Psoas muscle (tissue), 8 donors: ENCODE measurements around the gene NXPH2. TPM values are rescaled to one million over a fixed set of nuclear protein-coding genes. Genes with fewer than 3 reads are reported as not detected.

ENCODE experiments used
- ATAC-seq, 4 donors: fragments of 200-7000 bp; cut with Tn5 transposase; one replicate each; pipeline ENCODE4 v1.9.1; 2020; ENCODE audit warnings: moderate library complexity in 3 of 4, mild to moderate bottlenecking in 2 of 4
- DNase-seq, 2 donors: peaks; one replicate each; pipeline ENCODE4 v3.0.0-alpha.2; 2020
- H3K27ac ChIP-seq: fragments of 200-600 bp; one replicate; pipeline ENCODE4 v1.8.0; 2022
- H3K27me3 ChIP-seq, 3 donors: fragments of 200-600 bp in 1 of 3; one replicate each; pipeline versions ENCODE4 v1.6.1 to v1.8.0; 2013 to 2022; ENCODE audit warnings: low read length in 2 of 3, mild to moderate bottlenecking in 2 of 3, moderate library complexity in 1 of 3; ENCODE audit not compliant: insufficient read depth in 3 of 3
- H3K36me3 ChIP-seq, 2 donors: fragments of 200-600 bp in 1 of 2; one replicate each; pipeline versions ENCODE4 v1.6.1 to v1.8.0; 2013 to 2022; ENCODE audit warnings: low read depth in 1 of 2, mild to moderate bottlenecking in 1 of 2, moderate library complexity in 1 of 2; ENCODE audit not compliant: insufficient read depth in 1 of 2
- H3K4me1 ChIP-seq: fragments of 200-600 bp; one replicate; pipeline ENCODE4 v1.8.0; 2022
- H3K4me3 ChIP-seq: fragments of 200-600 bp; one replicate; pipeline ENCODE4 v1.8.0; 2022; ENCODE audit warnings: mild to moderate bottlenecking
- H3K9me3 ChIP-seq: fragments of 200-600 bp; one replicate; pipeline ENCODE4 v1.8.0; 2022
- CTCF ChIP-seq: fragments of 200-600 bp; IDR thresholded peaks from one replicate; pipeline ENCODE4 v1.8.0; 2022; ENCODE audit warnings: antibody characterized with exemption
- WGBS, 3 donors: extraction: QIAGEN DNeasy Blood & Tissue Kit; methylation state at CpG; one replicate each; pipeline versions ENCODE4 v1.1.6 to v1.1.7; 2013; 5-methylcytosine and 5-hydroxymethylcytosine counted together
- intact Hi-C, 2 donors: fragments of 100-400 bp; cut with DNase I; formaldehyde crosslinking; loops; one replicate each; pipeline versions ENCODE4 v1.11.0 to v1.14.2; 2022
- polyA plus RNA-seq, 3 donors: library from polyadenylated mRNA; stranded (reverse); fragments of 200-250 nt; gene quantifications; one replicate each; pipeline ENCODE4 v1.2.3, GENCODE V29; 2013
- total RNA-seq, 4 donors: library from RNA; stranded (reverse); fragmentation: NEBNext Ultra II Directional in 2 of 4; extraction: Animal tissue kit (Norgen Biotek cat#: 25700) in 2 of 4; gene quantifications; one replicate each; pipeline versions ENCODE4 v1.2.1 to v1.2.4, GENCODE V29; 2021 to 2023
- donor health status: healthy with polysubstance abuse.
- donor health status: DM: no; HTN: no; CAD: no; lungs with moderate emphysema.
- donor health status: Bipolar disorder and iron deficiency.
- donor health status: healthy.
- donor health status: DM: yes; HTN: yes; CAD: no.
- donor health status: DM: no; HTN: no; CAD: no.
- donor health status: DM: no; HTN: no; CAD: no.
- donor health status: DM: yes; HTN: yes; CAD: no.

The NXPH2 gene
- total and polyA plus RNA-seq, 7 donors = 0.14 TPM; not detected in 6

DNA sequence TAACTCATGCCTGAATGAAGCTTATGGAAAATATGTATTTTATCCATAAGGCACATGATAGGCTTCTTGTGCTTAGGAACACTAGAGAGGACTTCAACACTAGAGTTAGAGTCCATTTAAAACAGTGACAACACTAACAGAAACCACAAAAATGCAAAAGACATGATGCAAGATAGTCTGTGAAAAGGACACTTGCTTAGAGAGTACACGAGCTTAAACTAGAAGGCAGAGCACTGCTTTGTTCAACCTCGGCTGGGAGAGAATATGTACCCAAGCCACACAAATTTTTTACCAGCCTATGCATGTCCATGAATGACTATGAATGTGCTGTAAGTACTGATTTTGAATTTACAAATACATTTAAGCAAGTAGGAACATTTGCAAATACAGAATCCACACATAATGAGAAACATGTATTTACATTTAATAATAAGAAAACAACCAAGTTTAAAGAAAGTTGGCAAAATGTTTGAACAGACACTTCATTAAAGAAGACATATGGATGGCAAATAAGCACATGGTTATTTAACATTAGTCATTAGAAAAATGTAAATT is 148.0 kb downstream of the NXPH2 start:
- 57 to 71% (median 70%) methylated on average over 2 of the region's 2 CpGs for WGBS, 3 donors
- Histone ChIP-seq H3K4me1 (no peaks in the 10 kb centered on the region), H3K4me3 (no peak overlapping the region), H3K27me3 (no peaks in the 10 kb centered on the region), H3K27ac (no peak overlapping the region), H3K9me3 (peaks cover 4% of the 10 kb centered on the region), H3K36me3 (no peaks in the 10 kb centered on the region)
- ATAC-seq (no peak), DNase-seq (no peak)
- no peak for TF ChIP-seq CTCF
- intact Hi-C loops = no loop called here

DNA sequence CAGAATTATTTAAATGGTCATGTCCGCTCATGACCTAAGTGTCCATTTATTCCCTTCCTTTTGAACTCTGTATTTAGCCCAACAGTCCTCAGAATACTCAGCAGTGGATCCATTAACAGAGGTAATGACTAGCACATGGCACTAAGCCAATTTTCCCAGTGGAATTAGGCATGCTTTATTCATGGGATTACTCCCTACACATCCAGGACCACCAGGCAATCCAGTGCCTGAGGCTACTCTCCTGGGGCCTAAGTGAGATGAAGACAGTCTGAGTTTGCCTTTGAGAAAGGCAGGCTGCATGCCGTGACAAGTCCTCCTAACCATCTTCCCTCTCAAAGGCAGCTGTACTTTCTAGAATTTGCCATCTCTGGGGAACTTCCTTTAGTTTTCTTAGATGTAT is 150.0 kb downstream of the NXPH2 start:
- Histone ChIP-seq H3K9me3 (peaks cover 4% of the 10 kb centered on the region), H3K36me3 (no peaks in the 10 kb centered on the region), H3K27me3 (no peaks in the 10 kb centered on the region), H3K4me1 (no peaks in the 10 kb centered on the region), H3K27ac (no peak overlapping the region), H3K4me3 (no peak overlapping the region)
- intact Hi-C loops = no loop called here
- no peak for TF ChIP-seq CTCF
- DNase-seq (no peak), ATAC-seq (no peak)
- 85 to 92% (median 87%) methylated on average over 2 of the region's 2 CpGs for WGBS, 3 donors

DNA sequence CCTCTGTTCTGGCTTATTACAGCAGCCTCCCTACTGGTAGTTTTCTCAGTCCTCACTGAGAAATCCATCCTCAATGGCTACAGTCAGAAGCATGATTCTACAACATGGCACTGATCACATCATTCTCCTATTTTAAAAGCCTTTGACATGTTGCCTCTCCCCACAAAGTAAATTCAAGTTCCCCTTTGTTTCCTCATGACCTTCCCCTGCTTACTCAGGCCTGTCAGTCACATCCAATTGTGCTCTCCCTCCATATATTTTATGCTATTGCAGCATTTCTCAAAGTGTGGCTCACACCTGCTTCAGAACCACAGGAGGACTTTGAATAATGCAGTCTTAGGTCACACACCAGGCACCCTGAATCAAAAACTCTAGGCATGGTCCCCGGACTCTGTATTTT is 154.0 kb downstream of the NXPH2 start:
- ATAC-seq = no peak
- H3K4me1 ChIP-seq = no peaks in the 10 kb centered on the region
- no peaks in the 10 kb centered on the region for H3K27me3 ChIP-seq
- no peaks in the 10 kb centered on the region for H3K9me3 ChIP-seq
- intact Hi-C loops = no loop called here
- TF ChIP-seq CTCF = no peak
- 96 to 100% (median 98%) methylated on average over 1 of the region's 1 CpG for WGBS, 3 donors
- H3K36me3 ChIP-seq = no peaks in the 10 kb centered on the region
- no peak for DNase-seq
- H3K27ac ChIP-seq = no peak overlapping the region
- no peak overlapping the region for H3K4me3 ChIP-seq

- Histone ChIP-seq H3K36me3 (no peaks in the 10 kb centered on the region), H3K9me3 (no peaks in the 10 kb centered on the region), H3K27ac (no peak overlapping the region), H3K27me3 (no peaks in the 10 kb centered on the region), H3K4me1 (no peaks in the 10 kb centered on the region), H3K4me3 (no peak overlapping the region)
- intact Hi-C loops = no loop called here
- ATAC-seq (no peak), DNase-seq (no peak)
- no peak for TF ChIP-seq CTCF
- WGBS, 3 donors = 43 to 60% (median 48%) methylated on average over 3 of the region's 3 CpGs
These were observed 157.6 kb downstream of the NXPH2 start for GRCh38 chr2:138622613-138623012.

- Histone ChIP-seq H3K36me3 (no peaks in the 10 kb centered on the region), H3K27ac (no peak overlapping the region), H3K4me3 (no peak overlapping the region), H3K4me1 (no peaks in the 10 kb centered on the region), H3K27me3 (no peaks in the 10 kb centered on the region), H3K9me3 (no peaks in the 10 kb centered on the region)
- ATAC-seq = no peak
- DNase-seq = no peak
- intact Hi-C loops = no loop called here
- no peak for TF ChIP-seq CTCF
- WGBS, 3 donors = 68 to 79% (median 79%) methylated on average over 3 of the region's 3 CpGs
These were observed 159.1 kb downstream of the NXPH2 start for GRCh38 chr2:138621139-138621538.
